ENCODE measurements around the gene FOXP1.

Gene FOXP1

DNA sequence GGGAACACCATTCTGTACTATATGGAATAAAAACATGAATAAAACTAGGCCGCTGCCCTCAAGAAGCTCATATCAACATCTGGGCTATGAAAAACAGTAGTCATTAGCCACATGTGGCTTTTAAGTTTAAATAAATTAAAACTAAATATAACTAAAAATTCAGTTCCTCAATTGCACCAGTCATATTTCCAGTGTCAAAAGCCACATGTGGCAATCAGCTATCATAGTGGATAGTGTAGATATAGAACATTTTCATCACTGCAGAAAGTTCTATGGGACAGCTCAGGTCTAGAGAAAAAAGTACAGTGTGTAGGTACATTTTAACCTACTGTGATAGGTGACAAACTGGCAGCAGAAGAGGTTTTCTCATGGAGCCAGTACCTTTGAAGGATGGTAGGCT is 261.4 kb downstream of the FOXP1 start:
- ATAC-seq: no peak
- no peak for TF ChIP-seq OSR1 (CRISPR knock-in tag; IDR thresholded peaks at IDR 0.05)
- TF ChIP-seq RARB (CRISPR knock-in tag; IDR thresholded peaks at IDR 0.05): no peak
- TF ChIP-seq, protein P1, sequence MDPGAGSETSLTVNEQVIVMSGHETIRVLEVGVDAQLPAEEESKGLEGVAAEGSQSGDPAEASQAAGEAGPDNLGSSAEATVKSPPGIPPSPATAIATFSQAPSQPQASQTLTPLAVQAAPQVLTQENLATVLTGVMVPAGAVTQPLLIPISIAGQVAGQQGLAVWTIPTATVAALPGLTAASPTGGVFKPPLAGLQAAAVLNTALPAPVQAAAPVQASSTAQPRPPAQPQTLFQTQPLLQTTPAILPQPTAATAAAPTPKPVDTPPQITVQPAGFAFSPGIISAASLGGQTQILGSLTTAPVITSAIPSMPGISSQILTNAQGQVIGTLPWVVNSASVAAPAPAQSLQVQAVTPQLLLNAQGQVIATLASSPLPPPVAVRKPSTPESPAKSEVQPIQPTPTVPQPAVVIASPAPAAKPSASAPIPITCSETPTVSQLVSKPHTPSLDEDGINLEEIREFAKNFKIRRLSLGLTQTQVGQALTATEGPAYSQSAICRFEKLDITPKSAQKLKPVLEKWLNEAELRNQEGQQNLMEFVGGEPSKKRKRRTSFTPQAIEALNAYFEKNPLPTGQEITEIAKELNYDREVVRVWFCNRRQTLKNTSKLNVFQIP (CRISPR knock-in tag; IDR thresholded peaks at IDR 0.05; ENCODE audit: borderline replicate concordance, low read depth): no peak
- no peak for TF ChIP-seq SNAI2 (CRISPR knock-in tag; IDR thresholded peaks at IDR 0.05)
- no peak for TF ChIP-seq TOX (CRISPR knock-in tag; IDR thresholded peaks at IDR 0.05; ENCODE audit: borderline replicate concordance)
- no peak for TF ChIP-seq CSDC2 (CRISPR knock-in tag; IDR thresholded peaks at IDR 0.05)
- no peak for TF ChIP-seq ZC3H10 (CRISPR knock-in tag; IDR thresholded peaks at IDR 0.05)
- TF ChIP-seq ARNTL (CRISPR knock-in tag; IDR thresholded peaks at IDR 0.05; ENCODE audit: borderline replicate concordance, low read depth): no peak

DNA sequence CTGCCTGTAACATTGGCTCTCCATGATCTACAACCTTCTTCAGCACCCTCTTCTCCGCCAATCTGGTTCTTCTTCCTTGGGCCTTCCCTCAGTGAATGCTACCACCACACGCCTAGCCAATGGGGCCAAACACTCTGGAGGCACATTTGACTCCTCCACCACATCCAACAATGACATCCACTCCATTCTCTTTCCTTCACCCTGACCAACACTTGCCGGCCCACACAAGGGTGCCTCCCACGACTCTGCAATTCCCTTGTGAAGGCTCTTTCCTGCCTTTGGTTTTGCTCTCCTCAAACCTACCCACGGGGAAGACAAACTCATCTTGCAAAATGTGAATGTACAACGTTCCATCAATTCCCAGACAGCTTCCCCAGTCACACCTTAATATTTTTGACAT is 263.8 kb downstream of the FOXP1 start:
- no peak for ATAC-seq
- TF ChIP-seq, protein P1 (CRISPR knock-in tag; IDR thresholded peaks at IDR 0.05; ENCODE audit: borderline replicate concordance, low read depth): no peak
- TF ChIP-seq ZFP3 (CRISPR knock-in tag; IDR thresholded peaks at IDR 0.05): no peak
- no peak for TF ChIP-seq ESRRG (CRISPR knock-in tag; IDR thresholded peaks at IDR 0.05)
- no peak for TF ChIP-seq RARB (CRISPR knock-in tag; IDR thresholded peaks at IDR 0.05)
- no peak for TF ChIP-seq ZNF565 (CRISPR knock-in tag; conservative IDR thresholded peaks at IDR 0.05; ENCODE audit: low read depth)
- TF ChIP-seq, protein P2, sequence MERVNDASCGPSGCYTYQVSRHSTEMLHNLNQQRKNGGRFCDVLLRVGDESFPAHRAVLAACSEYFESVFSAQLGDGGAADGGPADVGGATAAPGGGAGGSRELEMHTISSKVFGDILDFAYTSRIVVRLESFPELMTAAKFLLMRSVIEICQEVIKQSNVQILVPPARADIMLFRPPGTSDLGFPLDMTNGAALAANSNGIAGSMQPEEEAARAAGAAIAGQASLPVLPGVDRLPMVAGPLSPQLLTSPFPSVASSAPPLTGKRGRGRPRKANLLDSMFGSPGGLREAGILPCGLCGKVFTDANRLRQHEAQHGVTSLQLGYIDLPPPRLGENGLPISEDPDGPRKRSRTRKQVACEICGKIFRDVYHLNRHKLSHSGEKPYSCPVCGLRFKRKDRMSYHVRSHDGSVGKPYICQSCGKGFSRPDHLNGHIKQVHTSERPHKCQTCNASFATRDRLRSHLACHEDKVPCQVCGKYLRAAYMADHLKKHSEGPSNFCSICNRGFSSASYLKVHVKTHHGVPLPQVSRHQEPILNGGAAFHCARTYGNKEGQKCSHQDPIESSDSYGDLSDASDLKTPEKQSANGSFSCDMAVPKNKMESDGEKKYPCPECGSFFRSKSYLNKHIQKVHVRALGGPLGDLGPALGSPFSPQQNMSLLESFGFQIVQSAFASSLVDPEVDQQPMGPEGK (CRISPR knock-in tag; IDR thresholded peaks at IDR 0.05; ENCODE audit: borderline replicate concordance): no peak
- TF ChIP-seq ZNF8 (CRISPR knock-in tag; IDR thresholded peaks at IDR 0.05): no peak
- no peak for TF ChIP-seq CSDC2 (CRISPR knock-in tag; IDR thresholded peaks at IDR 0.05)
- TF ChIP-seq, protein P3, sequence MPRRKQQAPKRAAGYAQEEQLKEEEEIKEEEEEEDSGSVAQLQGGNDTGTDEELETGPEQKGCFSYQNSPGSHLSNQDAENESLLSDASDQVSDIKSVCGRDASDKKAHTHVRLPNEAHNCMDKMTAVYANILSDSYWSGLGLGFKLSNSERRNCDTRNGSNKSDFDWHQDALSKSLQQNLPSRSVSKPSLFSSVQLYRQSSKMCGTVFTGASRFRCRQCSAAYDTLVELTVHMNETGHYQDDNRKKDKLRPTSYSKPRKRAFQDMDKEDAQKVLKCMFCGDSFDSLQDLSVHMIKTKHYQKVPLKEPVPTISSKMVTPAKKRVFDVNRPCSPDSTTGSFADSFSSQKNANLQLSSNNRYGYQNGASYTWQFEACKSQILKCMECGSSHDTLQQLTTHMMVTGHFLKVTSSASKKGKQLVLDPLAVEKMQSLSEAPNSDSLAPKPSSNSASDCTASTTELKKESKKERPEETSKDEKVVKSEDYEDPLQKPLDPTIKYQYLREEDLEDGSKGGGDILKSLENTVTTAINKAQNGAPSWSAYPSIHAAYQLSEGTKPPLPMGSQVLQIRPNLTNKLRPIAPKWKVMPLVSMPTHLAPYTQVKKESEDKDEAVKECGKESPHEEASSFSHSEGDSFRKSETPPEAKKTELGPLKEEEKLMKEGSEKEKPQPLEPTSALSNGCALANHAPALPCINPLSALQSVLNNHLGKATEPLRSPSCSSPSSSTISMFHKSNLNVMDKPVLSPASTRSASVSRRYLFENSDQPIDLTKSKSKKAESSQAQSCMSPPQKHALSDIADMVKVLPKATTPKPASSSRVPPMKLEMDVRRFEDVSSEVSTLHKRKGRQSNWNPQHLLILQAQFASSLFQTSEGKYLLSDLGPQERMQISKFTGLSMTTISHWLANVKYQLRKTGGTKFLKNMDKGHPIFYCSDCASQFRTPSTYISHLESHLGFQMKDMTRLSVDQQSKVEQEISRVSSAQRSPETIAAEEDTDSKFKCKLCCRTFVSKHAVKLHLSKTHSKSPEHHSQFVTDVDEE (CRISPR knock-in tag; IDR thresholded peaks at IDR 0.05): no peak
- no peak for TF ChIP-seq PPARA (CRISPR knock-in tag; IDR thresholded peaks at IDR 0.05; ENCODE audit: borderline replicate concordance)
- TF ChIP-seq ARNTL (CRISPR knock-in tag; IDR thresholded peaks at IDR 0.05; ENCODE audit: borderline replicate concordance, low read depth): no peak
- TF ChIP-seq TCF4 (CRISPR knock-in tag; IDR thresholded peaks at IDR 0.05; ENCODE audit: borderline replicate concordance): no peak

DNA sequence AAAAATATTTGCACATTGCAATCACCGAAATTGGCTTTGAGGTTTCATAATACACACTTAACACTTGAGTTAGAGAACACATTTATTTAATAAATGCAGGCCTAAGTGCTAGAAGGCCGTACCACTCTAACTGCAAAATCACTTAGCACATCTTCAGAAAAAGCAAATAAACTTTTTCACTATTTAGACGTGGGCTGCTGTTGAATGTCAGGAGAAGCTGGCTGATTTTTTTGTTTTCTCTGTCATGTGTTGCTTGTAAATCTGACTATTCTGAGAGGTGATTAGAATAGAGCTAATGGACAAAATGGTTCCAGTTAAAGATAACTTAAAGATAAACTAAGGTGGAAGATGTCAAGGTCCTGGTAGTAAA is 265.1 kb downstream of the FOXP1 start:
- TF ChIP-seq, protein P4, sequence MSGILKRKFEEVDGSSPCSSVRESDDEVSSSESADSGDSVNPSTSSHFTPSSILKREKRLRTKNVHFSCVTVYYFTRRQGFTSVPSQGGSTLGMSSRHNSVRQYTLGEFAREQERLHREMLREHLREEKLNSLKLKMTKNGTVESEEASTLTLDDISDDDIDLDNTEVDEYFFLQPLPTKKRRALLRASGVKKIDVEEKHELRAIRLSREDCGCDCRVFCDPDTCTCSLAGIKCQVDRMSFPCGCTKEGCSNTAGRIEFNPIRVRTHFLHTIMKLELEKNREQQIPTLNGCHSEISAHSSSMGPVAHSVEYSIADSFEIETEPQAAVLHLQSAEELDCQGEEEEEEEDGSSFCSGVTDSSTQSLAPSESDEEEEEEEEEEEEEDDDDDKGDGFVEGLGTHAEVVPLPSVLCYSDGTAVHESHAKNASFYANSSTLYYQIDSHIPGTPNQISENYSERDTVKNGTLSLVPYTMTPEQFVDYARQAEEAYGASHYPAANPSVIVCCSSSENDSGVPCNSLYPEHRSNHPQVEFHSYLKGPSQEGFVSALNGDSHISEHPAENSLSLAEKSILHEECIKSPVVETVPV (CRISPR knock-in tag; IDR thresholded peaks at IDR 0.05): no peak
- TF ChIP-seq ESRRG (CRISPR knock-in tag; IDR thresholded peaks at IDR 0.05) (no peak), OSR1 (CRISPR knock-in tag; IDR thresholded peaks at IDR 0.05) (no peak), RARB (CRISPR knock-in tag; IDR thresholded peaks at IDR 0.05) (no peak)

DNA sequence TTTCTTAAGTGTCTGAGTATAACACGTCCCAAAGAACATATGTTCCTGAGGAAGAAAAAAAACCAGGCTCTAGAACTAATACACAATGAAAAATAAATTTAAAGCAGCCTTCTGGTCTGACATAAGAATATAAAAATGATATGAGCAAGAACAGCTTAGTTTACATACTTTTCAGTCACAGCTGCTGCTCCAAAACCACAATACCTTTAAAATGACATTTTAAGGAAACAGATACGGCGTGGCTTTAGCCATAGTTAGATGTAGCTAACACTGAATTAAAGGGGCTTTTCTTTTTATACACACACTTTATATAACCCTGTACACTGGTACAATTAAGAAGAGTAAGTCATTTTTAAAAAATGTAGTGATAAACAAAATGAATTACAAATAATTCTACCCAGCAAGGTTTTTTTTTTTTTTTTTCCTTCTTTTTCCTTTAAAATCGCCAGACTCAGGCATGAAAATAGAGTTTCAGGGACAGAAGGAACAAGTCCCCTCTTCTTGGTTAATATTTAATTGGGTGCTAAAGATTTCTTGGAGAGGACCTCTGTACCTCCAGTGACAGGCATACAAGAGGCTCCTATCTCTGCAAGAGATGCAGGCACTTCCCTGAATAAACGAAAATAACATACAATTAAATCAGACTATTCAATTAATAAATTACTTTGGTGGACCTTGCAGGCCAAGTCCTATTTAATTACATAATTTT is 265.6 kb downstream of the FOXP1 start:
- peak; percentile 66 for ATAC-seq
- no peak for TF ChIP-seq ZNF70 (CRISPR knock-in tag; IDR thresholded peaks at IDR 0.05)
- no peak for TF ChIP-seq ISL1 (CRISPR knock-in tag; IDR thresholded peaks at IDR 0.05)
- no peak for TF ChIP-seq ZNF565 (CRISPR knock-in tag; conservative IDR thresholded peaks at IDR 0.05; ENCODE audit: low read depth)
- no peak for TF ChIP-seq RARB (CRISPR knock-in tag; IDR thresholded peaks at IDR 0.05)
- no peak for TF ChIP-seq ZNF8 (CRISPR knock-in tag; IDR thresholded peaks at IDR 0.05)
- TF ChIP-seq, protein P1 (CRISPR knock-in tag; IDR thresholded peaks at IDR 0.05; ENCODE audit: borderline replicate concordance, low read depth): no peak
- TF ChIP-seq TCF4 (CRISPR knock-in tag; IDR thresholded peaks at IDR 0.05; ENCODE audit: borderline replicate concordance): no peak
- no peak for TF ChIP-seq ESRRG (CRISPR knock-in tag; IDR thresholded peaks at IDR 0.05)
- TF ChIP-seq, protein P5, sequence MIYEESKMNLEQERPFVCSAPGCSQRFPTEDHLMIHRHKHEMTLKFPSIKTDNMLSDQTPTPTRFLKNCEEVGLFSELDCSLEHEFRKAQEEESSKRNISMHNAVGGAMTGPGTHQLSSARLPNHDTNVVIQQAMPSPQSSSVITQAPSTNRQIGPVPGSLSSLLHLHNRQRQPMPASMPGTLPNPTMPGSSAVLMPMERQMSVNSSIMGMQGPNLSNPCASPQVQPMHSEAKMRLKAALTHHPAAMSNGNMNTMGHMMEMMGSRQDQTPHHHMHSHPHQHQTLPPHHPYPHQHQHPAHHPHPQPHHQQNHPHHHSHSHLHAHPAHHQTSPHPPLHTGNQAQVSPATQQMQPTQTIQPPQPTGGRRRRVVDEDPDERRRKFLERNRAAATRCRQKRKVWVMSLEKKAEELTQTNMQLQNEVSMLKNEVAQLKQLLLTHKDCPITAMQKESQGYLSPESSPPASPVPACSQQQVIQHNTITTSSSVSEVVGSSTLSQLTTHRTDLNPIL (CRISPR knock-in tag; IDR thresholded peaks at IDR 0.05; ENCODE audit: low read depth): no peak

More for the DNA sequence above, 265.1 kb downstream of the FOXP1 start:
- no peak for ATAC-seq

All from SK-N-SH treated with all-trans-retinoic acid at 6 μM for 48 hours (cell line).